Activated CD4-positive, alpha-beta memory T cell treated with anti-CD3 and anti-CD28 coated beads for 36 hours (primary cell): Measurements from ENCODE around the gene LRRIQ1. TPM values are rescaled to one million over a fixed set of nuclear protein-coding genes. Genes with fewer than 3 reads are reported as not detected.
"Not testable (repeated sequence)": the region's sequence is repeated elsewhere in the genome, so short reads cannot be mapped to it uniquely, and the experiment has no call there.

Source experiments
- CTCF ChIA-PET: fragments of 350-600 bp; sonication (Branson Sonifier 250); formaldehyde crosslinking; loops from one replicate; lab custom pipeline; 2021; ENCODE audit warnings: antibody characterized with exemption, inconsistent platforms; lab: Charles Lee
- POLR2A ChIA-PET: fragments of 350-600 bp; sonication (Branson Sonifier 250); formaldehyde crosslinking; loops from one replicate; lab custom pipeline; 2021; ENCODE audit warnings: antibody characterized with exemption; lab: Charles Lee
- DNase-seq: peaks from one replicate; pipeline ENCODE4 v3.0.0-alpha.2; 2020
- H3K27ac Mint-ChIP-seq: one replicate; pipeline ENCODE4 v1.8.0; 2021; ENCODE audit warnings: mixed read lengths
- H3K27me3 Mint-ChIP-seq: one replicate; pipeline ENCODE4 v1.8.0; 2021; ENCODE audit warnings: mixed read lengths
- H3K36me3 Mint-ChIP-seq: one replicate; pipeline ENCODE4 v1.8.0; 2021; ENCODE audit warnings: mixed read lengths
- H3K4me1 Mint-ChIP-seq: one replicate; pipeline ENCODE4 v1.8.0; 2021; ENCODE audit warnings: low read depth, mixed read lengths
- H3K4me3 Mint-ChIP-seq: one replicate; pipeline ENCODE4 v1.8.0; 2021; ENCODE audit warnings: mild to moderate bottlenecking, mixed read lengths
- H3K9me3 Mint-ChIP-seq: one replicate; pipeline ENCODE4 v1.8.0; 2021; ENCODE audit warnings: mixed read lengths
- intact Hi-C: fragments of 100-400 bp; cut with micrococcal nuclease; formaldehyde crosslinking; loops from one replicate; pipeline ENCODE4 v1.15.1; 2023
- total RNA-seq, 2 experiments: library from RNA; stranded (reverse); gene quantifications; one replicate each; pipeline ENCODE4 v1.2.3, GENCODE V29; 2021

Gene LRRIQ1
- total RNA-seq, 2 experiments from 2014 or later: not detected

DNA sequence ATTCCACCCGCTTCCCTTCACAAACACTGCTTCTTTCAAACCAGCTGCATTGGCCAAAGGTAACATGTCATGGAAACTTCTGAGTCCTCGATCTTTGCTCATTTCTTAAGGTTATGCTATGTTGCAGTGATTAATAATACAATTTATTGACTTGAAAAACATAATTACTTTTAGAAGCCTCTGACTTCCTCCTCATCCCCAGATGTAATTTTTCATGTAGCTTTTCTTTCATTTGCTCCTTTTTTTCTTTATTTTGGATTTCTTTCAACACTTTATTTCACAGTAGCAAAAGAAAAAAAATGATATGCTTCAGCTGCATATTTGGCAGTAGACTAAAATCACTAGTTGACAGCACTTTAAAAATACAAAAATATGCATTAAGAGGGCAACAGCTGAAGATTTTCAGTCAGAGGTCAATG, 116.2 kb downstream of the LRRIQ1 start:
- no peak overlapping the region for H3K4me3 Mint-ChIP-seq
- no peak overlapping the region for H3K27ac Mint-ChIP-seq
- ChIA-PET POLR2A (no interaction called here), CTCF (no interaction called here)
- intact Hi-C loops: no loop called here
- no peaks in the 10 kb centered on the region for H3K36me3 Mint-ChIP-seq
- H3K27me3 Mint-ChIP-seq: no peaks in the 10 kb centered on the region
- H3K9me3 Mint-ChIP-seq: no peaks in the 10 kb centered on the region
- no peak for DNase-seq
- no peaks in the 10 kb centered on the region for H3K4me1 Mint-ChIP-seq

DNA sequence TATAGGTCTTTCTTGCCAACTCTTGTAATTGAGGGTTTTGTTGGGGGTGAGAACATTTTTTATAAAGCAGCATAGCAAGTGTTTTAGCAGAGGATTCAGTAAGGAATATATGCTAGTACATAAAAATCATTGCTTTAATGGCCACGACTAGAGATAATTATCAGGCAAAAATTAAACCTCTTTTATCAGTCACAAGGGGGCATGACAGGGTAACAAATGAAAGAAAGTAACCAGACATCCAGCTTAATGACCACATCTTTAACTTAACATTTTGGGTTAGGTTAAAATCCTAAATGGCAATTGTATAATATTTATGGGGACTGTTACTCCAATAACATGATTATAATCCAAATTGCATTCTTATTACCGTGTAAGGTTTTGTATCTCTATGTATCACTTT, 119.6 kb downstream of the LRRIQ1 start:
- intact Hi-C loops: no loop called here
- Mint-ChIP-seq H3K36me3 (no peaks in the 10 kb centered on the region), H3K27ac (no peak overlapping the region), H3K4me1 (no peaks in the 10 kb centered on the region), H3K4me3 (no peak overlapping the region), H3K27me3 (no peaks in the 10 kb centered on the region), H3K9me3 (no peaks in the 10 kb centered on the region)
- no peak for DNase-seq
- CTCF ChIA-PET: no interaction called here
- POLR2A ChIA-PET: no interaction called here

DNA sequence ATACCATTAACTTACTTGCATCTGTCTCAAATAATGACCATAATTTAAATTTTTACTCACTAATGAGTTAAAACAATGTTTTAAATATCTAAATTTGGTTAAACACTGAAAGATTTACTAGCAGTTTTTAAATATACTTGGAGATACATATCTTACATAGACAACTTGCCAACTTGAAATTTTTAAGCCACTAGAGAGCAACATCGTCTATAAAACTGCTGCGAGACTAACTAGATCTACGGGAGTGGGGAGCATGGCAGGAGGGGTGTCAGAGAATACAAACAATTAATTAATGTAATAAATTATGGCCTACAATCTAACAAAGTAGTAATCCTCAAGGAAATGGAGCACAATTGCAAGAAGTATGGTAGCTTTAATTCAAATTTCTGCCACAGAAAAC, 120.4 kb downstream of the LRRIQ1 start:
- no peaks in the 10 kb centered on the region for H3K27me3 Mint-ChIP-seq
- CTCF ChIA-PET: no interaction called here
- H3K4me3 Mint-ChIP-seq: no peak overlapping the region
- no peaks in the 10 kb centered on the region for H3K9me3 Mint-ChIP-seq
- no peak overlapping the region for H3K27ac Mint-ChIP-seq
- intact Hi-C loops: no loop called here
- H3K36me3 Mint-ChIP-seq: no peaks in the 10 kb centered on the region
- no peaks in the 10 kb centered on the region for H3K4me1 Mint-ChIP-seq
- no peak for DNase-seq
- POLR2A ChIA-PET: no interaction called here

DNA sequence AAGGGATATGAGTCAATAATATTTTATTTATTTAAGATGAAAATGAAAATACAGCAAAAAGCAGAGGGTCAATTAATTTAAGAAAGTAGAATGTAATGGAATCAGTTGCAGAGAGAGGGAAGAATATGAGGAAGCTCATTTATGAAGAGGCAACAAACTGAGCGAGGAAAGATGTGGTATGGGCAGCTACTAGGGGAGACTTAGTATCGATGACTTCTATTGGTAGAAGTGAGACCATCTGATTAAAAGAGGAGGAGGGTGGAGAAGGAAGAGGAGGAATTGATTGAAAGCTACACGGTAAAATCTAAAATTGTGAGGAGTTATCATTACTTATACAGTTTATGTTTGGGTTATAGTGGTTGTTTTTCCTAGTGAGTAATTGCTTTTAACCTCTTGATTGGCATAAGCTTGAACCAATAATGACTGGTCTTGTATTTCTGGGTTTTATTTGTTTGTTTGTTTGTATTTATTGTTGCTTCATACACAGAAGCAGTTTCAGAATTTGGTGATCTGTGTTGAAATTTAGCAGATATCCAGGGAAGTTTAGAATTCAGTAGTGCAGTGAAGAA, 121.0 kb downstream of the LRRIQ1 start:
- no peak overlapping the region for H3K4me3 Mint-ChIP-seq
- H3K27me3 Mint-ChIP-seq: no peaks in the 10 kb centered on the region
- H3K36me3 Mint-ChIP-seq: no peaks in the 10 kb centered on the region
- no peak overlapping the region for H3K27ac Mint-ChIP-seq
- no peak for DNase-seq
- H3K9me3 Mint-ChIP-seq: no peaks in the 10 kb centered on the region
- H3K4me1 Mint-ChIP-seq: no peaks in the 10 kb centered on the region
- intact Hi-C loops: no loop called here
- ChIA-PET CTCF (no interaction called here), POLR2A (no interaction called here)

DNA sequence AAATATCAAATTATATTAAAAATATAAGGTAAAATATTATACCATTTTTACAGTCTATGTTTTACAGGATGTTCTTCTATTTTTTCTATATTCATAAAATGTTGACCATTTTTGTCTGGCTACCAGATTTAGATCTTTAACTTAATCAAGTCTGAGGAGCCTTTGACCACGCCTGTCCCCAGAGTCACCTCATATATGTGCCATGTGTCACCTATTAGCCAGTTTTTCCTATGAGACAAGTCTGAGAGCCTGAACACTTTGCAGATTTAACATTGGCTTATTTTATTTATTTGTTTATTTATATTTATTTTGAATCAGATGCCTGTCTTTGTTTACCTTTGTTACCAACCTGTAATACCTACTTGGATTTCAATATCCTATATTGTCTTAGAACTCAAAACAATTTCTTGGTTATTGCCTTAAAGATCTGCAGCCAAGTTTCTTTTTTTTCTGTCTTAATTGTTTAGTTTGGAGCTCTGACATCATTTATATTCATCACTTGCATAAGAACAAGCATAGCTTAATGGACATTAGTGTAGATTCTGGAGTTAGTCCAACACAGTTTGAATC, 127.7 kb downstream of the LRRIQ1 start:
- Mint-ChIP-seq H3K4me3 (no peak overlapping the region), H3K36me3 (no peaks in the 10 kb centered on the region), H3K27ac (no peak overlapping the region), H3K9me3 (no peaks in the 10 kb centered on the region), H3K4me1 (no peaks in the 10 kb centered on the region), H3K27me3 (no peaks in the 10 kb centered on the region)
- no peak for DNase-seq
- ChIA-PET POLR2A (no interaction called here), CTCF (no interaction called here)
- intact Hi-C loops: no loop called here

DNA sequence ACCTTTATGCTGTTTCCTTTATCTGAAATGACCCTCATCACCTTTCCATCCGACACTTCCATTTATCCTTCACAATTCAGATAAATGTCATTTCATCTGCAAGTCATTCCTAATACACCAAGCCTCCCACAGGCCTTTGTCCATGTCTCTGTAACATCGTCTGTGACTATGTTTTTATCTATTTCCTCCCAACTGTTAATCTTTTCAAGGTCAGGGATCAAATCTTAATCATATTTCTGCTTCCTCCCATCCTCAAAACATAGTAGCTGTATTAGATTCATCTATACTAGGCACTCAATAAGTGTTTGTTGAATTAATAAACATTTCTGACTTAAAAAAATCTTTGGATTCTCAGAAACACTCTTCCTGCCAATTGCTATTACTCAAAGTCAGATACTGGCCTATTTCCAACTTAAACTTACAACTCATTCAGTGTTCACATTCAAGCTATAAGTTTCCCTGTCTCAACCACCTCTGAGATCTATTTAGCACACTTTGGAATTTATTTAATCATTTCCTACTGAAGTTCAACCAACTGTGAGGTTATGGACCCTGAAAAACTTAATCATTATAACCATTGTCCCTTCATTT, 143.6 kb downstream of the LRRIQ1 start:
- intact Hi-C loops: no loop called here
- ChIA-PET POLR2A (no interaction called here), CTCF (no interaction called here)
- no peaks in the 10 kb centered on the region for H3K4me1 Mint-ChIP-seq
- H3K27me3 Mint-ChIP-seq: no peaks in the 10 kb centered on the region
- H3K27ac Mint-ChIP-seq: no peak overlapping the region
- H3K36me3 Mint-ChIP-seq: no peaks in the 10 kb centered on the region
- H3K9me3 Mint-ChIP-seq: peaks cover 3% of the 10 kb centered on the region
- H3K4me3 Mint-ChIP-seq: no peak overlapping the region
- DNase-seq: no peak

DNA sequence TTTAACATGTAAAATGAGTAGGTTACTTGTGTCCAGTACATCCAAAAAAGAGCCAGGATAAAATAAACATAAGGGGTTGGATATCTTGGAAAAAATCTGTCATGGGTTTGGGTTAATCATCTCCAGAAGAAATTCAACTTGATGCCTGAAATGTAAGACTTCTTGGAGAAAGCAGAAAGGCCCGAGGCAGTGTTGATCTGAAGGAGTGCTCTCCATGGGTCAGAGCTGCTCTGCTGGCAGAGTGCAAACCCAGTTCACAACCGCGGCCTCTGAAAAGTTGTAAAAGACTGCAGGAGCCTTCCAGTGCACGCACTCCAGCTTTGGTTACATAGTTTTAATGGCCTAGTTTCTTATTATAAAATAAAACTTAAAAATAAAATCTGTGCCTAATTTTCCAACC, 146.5 kb downstream of the LRRIQ1 start:
- H3K4me3 Mint-ChIP-seq: no peak overlapping the region
- CTCF ChIA-PET: no interaction called here
- no peaks in the 10 kb centered on the region for H3K9me3 Mint-ChIP-seq

DNA sequence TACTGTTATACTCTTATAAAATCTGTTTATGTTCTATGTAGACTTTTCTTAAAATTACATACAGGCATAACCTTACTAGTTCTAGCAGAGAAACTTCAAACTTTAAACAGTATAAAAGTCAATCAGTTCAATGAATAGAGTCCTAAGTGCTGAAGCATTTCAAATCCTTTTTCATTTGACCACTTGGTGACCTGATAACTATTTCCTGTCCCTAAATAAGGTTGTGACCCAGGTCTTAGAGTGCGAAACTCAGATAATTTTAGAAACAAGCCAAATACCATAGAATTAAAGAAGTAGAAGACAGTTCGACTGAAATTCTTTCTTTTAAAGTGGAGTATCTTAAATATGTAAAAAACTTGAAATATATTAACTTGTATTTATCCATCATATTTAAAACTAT, 147.7 kb downstream of the LRRIQ1 start:
- Mint-ChIP-seq H3K27me3 (no peaks in the 10 kb centered on the region), H3K4me3 (no peak overlapping the region), H3K27ac (no peak overlapping the region), H3K4me1 (no peaks in the 10 kb centered on the region), H3K9me3 (no peaks in the 10 kb centered on the region), H3K36me3 (no peaks in the 10 kb centered on the region)
- ChIA-PET POLR2A (no interaction called here), CTCF (no interaction called here)
- DNase-seq: no peak
- intact Hi-C loops: no loop called here

More for the DNA sequence above, 146.5 kb downstream of the LRRIQ1 start:
- DNase-seq: no peak
- Mint-ChIP-seq H3K27ac (no peak overlapping the region), H3K4me1 (no peaks in the 10 kb centered on the region), H3K36me3 (no peaks in the 10 kb centered on the region), H3K27me3 (no peaks in the 10 kb centered on the region)
- POLR2A ChIA-PET: no interaction called here
- intact Hi-C loops: no loop called here

DNA sequence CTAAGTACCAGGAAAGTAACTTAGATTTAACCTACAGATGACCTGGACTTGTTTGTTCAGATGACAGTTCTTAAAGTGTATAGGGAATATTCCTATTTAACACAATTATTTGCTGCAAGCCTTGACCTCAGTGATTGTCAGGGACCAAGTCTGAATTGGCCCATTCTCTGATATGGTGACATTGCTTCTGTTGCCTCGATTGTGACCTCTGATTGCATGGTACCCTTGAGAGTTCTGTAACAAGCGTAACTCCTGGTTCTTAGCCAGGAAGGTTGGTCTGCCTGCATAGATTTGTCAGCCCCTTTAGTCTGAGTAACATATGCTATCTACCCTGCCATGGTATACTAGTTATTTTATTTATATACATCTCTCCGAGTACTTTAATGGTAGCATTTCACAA, 150.1 kb downstream of the LRRIQ1 start:
- Mint-ChIP-seq H3K4me1 (no peaks in the 10 kb centered on the region), H3K4me3 (no peak overlapping the region), H3K27me3 (no peaks in the 10 kb centered on the region), H3K36me3 (no peaks in the 10 kb centered on the region), H3K27ac (no peak overlapping the region), H3K9me3 (no peaks in the 10 kb centered on the region)
- no peak for DNase-seq
- POLR2A ChIA-PET: no interaction called here
- CTCF ChIA-PET: no interaction called here
- intact Hi-C loops: no loop called here

DNA sequence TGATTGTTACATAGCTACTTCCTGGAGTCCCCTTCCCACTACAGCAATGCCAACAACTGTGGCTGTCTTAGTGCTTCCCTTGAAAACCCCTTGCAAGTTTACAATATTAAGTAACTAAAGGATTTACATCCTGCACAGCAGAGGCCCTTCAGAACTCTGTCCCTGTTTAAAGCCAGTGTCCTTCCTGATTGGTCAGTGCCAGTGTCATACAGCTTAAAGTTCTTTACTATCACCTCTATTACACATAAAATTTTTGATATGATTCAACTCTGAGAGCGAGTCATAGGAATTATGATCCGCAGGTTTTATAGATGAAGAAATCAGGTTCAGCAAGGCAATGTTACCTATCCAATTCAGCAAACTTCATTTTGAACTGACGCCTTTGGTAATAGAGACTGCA, 152.5 kb downstream of the LRRIQ1 start:
- H3K36me3 Mint-ChIP-seq: no peaks in the 10 kb centered on the region
- DNase-seq: no peak
- POLR2A ChIA-PET: no interaction called here
- H3K9me3 Mint-ChIP-seq: no peaks in the 10 kb centered on the region
- no peak overlapping the region for H3K4me3 Mint-ChIP-seq
- H3K27ac Mint-ChIP-seq: no peak overlapping the region
- CTCF ChIA-PET: interaction anchor here (0.7 kb wide), 1 partner anchor 581 kb away, joined by 3 read pairs; no protein-coding TSS in a partner anchor
- intact Hi-C loops: no loop called here
- H3K4me1 Mint-ChIP-seq: no peaks in the 10 kb centered on the region
- H3K27me3 Mint-ChIP-seq: no peaks in the 10 kb centered on the region

DNA sequence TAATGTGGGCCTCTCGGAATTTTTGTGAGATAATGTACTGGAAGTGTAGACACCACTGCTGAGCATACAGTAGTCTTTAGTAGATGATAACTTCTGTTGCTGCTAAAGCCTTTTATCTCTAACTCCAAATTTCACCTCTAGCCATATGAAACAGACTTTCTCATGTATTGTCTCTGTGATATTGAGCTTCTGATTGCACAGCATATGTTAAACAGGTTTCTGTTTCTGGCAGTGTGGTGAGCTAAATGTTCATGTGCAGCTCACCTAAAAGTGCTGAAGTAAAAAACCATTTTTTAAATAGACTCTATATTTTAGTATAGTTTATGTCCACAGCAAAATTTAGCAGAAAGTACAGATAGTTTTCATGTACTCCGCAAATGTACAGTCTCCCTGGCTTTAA, 154.6 kb downstream of the LRRIQ1 start:
- CTCF ChIA-PET: no interaction called here
- no peaks in the 10 kb centered on the region for H3K27me3 Mint-ChIP-seq
- intact Hi-C loops: no loop called here
- DNase-seq: no peak
- POLR2A ChIA-PET: no interaction called here
- no peaks in the 10 kb centered on the region for H3K9me3 Mint-ChIP-seq
- H3K36me3 Mint-ChIP-seq: no peaks in the 10 kb centered on the region
- no peaks in the 10 kb centered on the region for H3K4me1 Mint-ChIP-seq
- no peak overlapping the region for H3K27ac Mint-ChIP-seq
- H3K4me3 Mint-ChIP-seq: no peak overlapping the region

DNA sequence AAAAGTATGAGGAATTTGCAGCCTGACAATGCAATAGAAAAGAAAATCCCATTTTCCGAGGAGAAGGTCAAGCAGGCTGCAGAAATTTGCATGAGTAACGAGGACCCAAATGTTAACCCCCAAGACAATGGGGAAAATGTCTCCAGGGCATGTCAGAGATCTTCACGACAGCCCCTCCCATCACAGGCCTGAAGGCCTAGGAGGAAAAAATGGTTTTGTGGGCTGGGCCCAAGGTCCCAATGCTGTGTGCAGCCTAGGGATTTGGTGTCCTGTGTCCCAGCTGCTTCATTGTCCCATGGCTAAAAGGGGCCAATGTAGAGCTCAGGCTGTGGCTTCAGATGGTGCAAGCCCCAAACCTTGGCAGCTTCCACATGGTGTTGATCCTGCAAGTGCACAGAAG, 167.7 kb downstream of the LRRIQ1 start:
- POLR2A ChIA-PET, CTCF ChIA-PET, intact Hi-C loops, H3K4me3 Mint-ChIP-seq, H3K4me1 Mint-ChIP-seq, DNase-seq, H3K27ac Mint-ChIP-seq, H3K36me3 Mint-ChIP-seq, H3K27me3 Mint-ChIP-seq: not testable (repeated sequence)
- peaks cover 34% of the 10 kb centered on the region for H3K9me3 Mint-ChIP-seq

DNA sequence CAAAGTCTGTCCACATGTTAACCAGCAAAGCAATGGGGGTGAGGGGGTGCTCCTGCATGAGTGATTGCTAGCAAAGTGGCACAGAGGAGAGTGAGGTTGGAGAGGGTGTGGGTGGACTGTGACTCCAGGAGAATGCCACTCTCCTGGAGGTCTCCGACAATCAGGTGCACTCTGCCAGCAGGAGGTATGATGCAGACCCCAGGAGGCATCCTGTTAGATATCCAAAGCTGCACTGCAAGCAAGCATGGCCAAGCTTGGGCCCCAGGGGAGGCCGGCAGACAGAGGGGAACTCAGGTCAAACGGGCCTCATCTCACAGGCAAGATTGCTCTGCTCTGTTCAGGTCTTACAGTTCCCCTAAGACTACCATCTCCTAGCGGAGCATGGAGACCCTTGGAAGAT, 170.4 kb downstream of the LRRIQ1 start:
- Mint-ChIP-seq H3K36me3 (no peaks in the 10 kb centered on the region), H3K27me3 (no peaks in the 10 kb centered on the region), H3K9me3 (peaks cover 26% of the 10 kb centered on the region), H3K27ac (no peak overlapping the region), H3K4me1 (no peaks in the 10 kb centered on the region), H3K4me3 (no peak overlapping the region)
- DNase-seq: no peak
- intact Hi-C loops: no loop called here
- ChIA-PET POLR2A (no interaction called here), CTCF (no interaction called here)
